CD14-positive monocyte (primary cell): ENCODE data around the gene RIPPLY3. TPM values are rescaled to one million over a fixed set of nuclear protein-coding genes. Genes with fewer than 3 reads are reported as not detected.

Experiments
- DNase-seq, 3 donors: peaks; one replicate each; pipeline ENCODE4 v3.0.0-alpha.2; 2011 to 2022
- H2AFZ ChIP-seq: 2 replicates; pipeline ENCODE4 v1.6.0; 2012; ENCODE audit warnings: mild to moderate bottlenecking, low read depth, low read length, inconsistent platforms; ENCODE audit not compliant: insufficient read depth, poor library complexity, severe bottlenecking
- H3K27ac ChIP-seq, 2 donors: 1 replicate in 1 of 2; 2 replicates in 1 of 2; pipeline ENCODE4 v1.5.1; 2012 to 2013; ENCODE audit warnings: low read length in 2 of 2, control low read depth in 1 of 2, inconsistent platforms in 1 of 2, low read depth in 1 of 2, mild to moderate bottlenecking in 1 of 2
- H3K27me3 ChIP-seq, 2 donors: one replicate each; pipeline versions ENCODE4 v1.6.0 to v1.6.1; 2011 to 2013; ENCODE audit warnings: low read length in 2 of 2; ENCODE audit not compliant: control insufficient read depth in 2 of 2, insufficient read depth in 2 of 2
- H3K36me3 ChIP-seq, 2 donors: replicated peaks in 1 of 2; 1 replicate in 1 of 2; 2 replicates in 1 of 2; pipeline versions ENCODE4 v1.5.1 to v1.6.1; 2012 to 2013; ENCODE audit warnings: low read length in 2 of 2, control low read depth in 1 of 2, inconsistent platforms in 1 of 2, mild to moderate bottlenecking in 1 of 2; ENCODE audit not compliant: insufficient read depth in 2 of 2, control insufficient read depth in 1 of 2
- H3K4me1 ChIP-seq, 2 donors: 1 replicate in 1 of 2; 2 replicates in 1 of 2; pipeline versions ENCODE4 v1.5.1 to v1.6.1; 2012 to 2013; ENCODE audit warnings: low read length in 2 of 2, control low read depth in 1 of 2, inconsistent platforms in 1 of 2, mild to moderate bottlenecking in 1 of 2, moderate library complexity in 1 of 2; ENCODE audit not compliant: insufficient read depth in 2 of 2, control insufficient read depth in 1 of 2
- H3K4me2 ChIP-seq: replicated peaks from 2 replicates; pipeline ENCODE3; 2012; ENCODE audit warnings: low read length, moderate library complexity, mild to moderate bottlenecking; ENCODE audit not compliant: poor library complexity, severe bottlenecking; ENCODE audit errors: extremely low read depth
- H3K4me3 ChIP-seq, 3 experiments: fragments of 200-600 bp in 1 of 3; sonication (generic) in 1 of 3; replicated peaks in 1 of 3; 1 replicate in 2 of 3; 2 replicates in 1 of 3; pipeline ENCODE4 v1.5.1; 2011 to 2013; ENCODE audit warnings: low read length in 3 of 3, mild to moderate bottlenecking in 3 of 3, control low read depth in 2 of 3, low read depth in 2 of 3, inconsistent platforms in 1 of 3, moderate library complexity in 1 of 3
- H3K79me2 ChIP-seq: 2 replicates; pipeline ENCODE4 v1.6.0; 2012; ENCODE audit warnings: mild to moderate bottlenecking, control low read depth, inconsistent platforms, low read length, moderate library complexity; ENCODE audit not compliant: insufficient read depth
- H3K9ac ChIP-seq: 2 replicates; pipeline ENCODE4 v1.6.0; 2017; ENCODE audit warnings: low read length, mild to moderate bottlenecking; ENCODE audit not compliant: insufficient read depth, poor library complexity, severe bottlenecking
- H3K9me3 ChIP-seq, 2 donors: replicated peaks in 1 of 2; 1 replicate in 1 of 2; 2 replicates in 1 of 2; pipeline versions ENCODE4 v1.5.1 to v1.6.1; 2012 to 2013; ENCODE audit warnings: low read length in 2 of 2, control low read depth in 1 of 2; ENCODE audit not compliant: control insufficient read depth in 1 of 2, insufficient read depth in 1 of 2
- H4K20me1 ChIP-seq: 2 replicates; pipeline ENCODE4 v1.6.0; 2012; ENCODE audit warnings: mild to moderate bottlenecking, low read length, control low read depth, moderate library complexity; ENCODE audit not compliant: insufficient read depth
- H3K27ac Mint-ChIP-seq, 7 donors: one replicate each; pipeline ENCODE4 v1.8.0; 2020; ENCODE audit warnings: mild to moderate bottlenecking in 7 of 7, mixed read lengths in 7 of 7, moderate library complexity in 6 of 7, inconsistent platforms in 2 of 7
- H3K27me3 Mint-ChIP-seq, 3 donors: one replicate each; pipeline ENCODE4 v1.8.0; 2021 to 2022; ENCODE audit warnings: low read depth in 3 of 3, mild to moderate bottlenecking in 3 of 3, mixed read lengths in 3 of 3, moderate library complexity in 3 of 3, inconsistent platforms in 1 of 3
- H3K36me3 Mint-ChIP-seq, 2 donors: one replicate each; pipeline ENCODE4 v1.8.0; 2020; ENCODE audit warnings: mixed read lengths in 2 of 2, inconsistent platforms in 1 of 2, mild to moderate bottlenecking in 1 of 2
- H3K4me1 Mint-ChIP-seq: one replicate; pipeline ENCODE4 v1.8.0; 2020; ENCODE audit warnings: mild to moderate bottlenecking, mixed read lengths
- H3K4me3 Mint-ChIP-seq, 2 donors: one replicate each; pipeline ENCODE4 v1.8.0; 2020; ENCODE audit warnings: mild to moderate bottlenecking in 2 of 2, mixed read lengths in 2 of 2, moderate library complexity in 1 of 2
- H3K9me3 Mint-ChIP-seq, 7 donors: one replicate each; pipeline ENCODE4 v1.8.0; 2020 to 2022; ENCODE audit warnings: mixed read lengths in 7 of 7, mild to moderate bottlenecking in 6 of 7, moderate library complexity in 6 of 7, inconsistent platforms in 2 of 7
- CTCF ChIP-seq: fragments of 200-600 bp; IDR thresholded peaks from one replicate; pipeline ENCODE4 v1.8.0; 2022; ENCODE audit warnings: antibody characterized with exemption, mild to moderate bottlenecking
- WGBS: methylation state at CpG from one replicate; pipeline ENCODE4 v1.1.5; 2013; ENCODE audit warnings: missing lambda C conversion rate; ENCODE audit not compliant: insufficient coverage; 5-methylcytosine and 5-hydroxymethylcytosine counted together
- intact Hi-C, 2 donors: fragments of 100-400 bp; cut with micrococcal nuclease; formaldehyde crosslinking; loops; one replicate each; pipeline versions ENCODE4 v1.15.0 to v1.15.1; 2023
- polyA plus RNA-seq, 3 donors: library from polyadenylated mRNA; depleted of rRNA in 1 of 3; unstranded in 2 of 3; stranded (reverse) in 1 of 3; fragments of 300-500 nt in 2 of 3; fragments of >200 nt in 1 of 3; fragmentation: Illumina TruSeq in 2 of 3; gene quantifications; 1 replicate in 2 of 3; 2 replicates in 1 of 3; pipeline ENCODE4 v1.2.3, GENCODE V29; 2012 to 2021

Gene RIPPLY3
- polyA plus RNA-seq, 3 donors: not detected

- Histone ChIP-seq H3K4me2 (no peak overlapping the region), H3K4me1 (no peaks in the 10 kb centered on the region), H4K20me1 (no peaks in the 10 kb centered on the region), H3K27ac (no peak overlapping the region), H3K9me3 (no peaks in the 10 kb centered on the region), H3K9ac (no peak overlapping the region), H3K79me2 (no peaks in the 10 kb centered on the region), H2AFZ (no peak overlapping the region), H3K36me3 (no peaks in the 10 kb centered on the region), H3K4me3 (no peak overlapping the region), H3K27me3 (no peaks in the 10 kb centered on the region)
- intact Hi-C loops: no loop called here
- H3K9me3 Mint-ChIP-seq: peaks cover 0 to 2% (median 0%) of the 10 kb centered on the region in 7 donors
- H3K36me3 Mint-ChIP-seq: no peaks in the 10 kb centered on the region
- DNase-seq: no peak
- H3K4me1 Mint-ChIP-seq: no peaks in the 10 kb centered on the region
- H3K27me3 Mint-ChIP-seq: peaks cover 0 to 7% (median 5%) of the 10 kb centered on the region in 3 donors
- 91% methylated on average over 9 of the region's 13 CpGs for WGBS
- H3K27ac Mint-ChIP-seq: no peak overlapping the region
- no peak for TF ChIP-seq CTCF
- no peak overlapping the region for H3K4me3 Mint-ChIP-seq
Observed at GRCh38 chr21:37017951-37018679, 11.6 kb downstream of the RIPPLY3 start.

GRCh38 chr21:37026499-37026898, 20.0 kb downstream of the RIPPLY3 start:
- 67% methylated on average over 3 of the region's 4 CpGs for WGBS
- H3K4me1 Mint-ChIP-seq: no peaks in the 10 kb centered on the region

More at GRCh38 chr21:37026499-37026898, 20.0 kb downstream of the RIPPLY3 start:
- Histone ChIP-seq H3K9ac (no peak overlapping the region), H3K27me3 (no peaks in the 10 kb centered on the region), H3K4me1 (no peaks in the 10 kb centered on the region), H3K4me2 (no peak overlapping the region), H3K36me3 (no peaks in the 10 kb centered on the region), H3K79me2 (no peaks in the 10 kb centered on the region), H4K20me1 (no peaks in the 10 kb centered on the region), H2AFZ (no peak overlapping the region), H3K27ac (no peak overlapping the region), H3K9me3 (no peaks in the 10 kb centered on the region), H3K4me3 (no peak overlapping the region)
- Mint-ChIP-seq H3K27ac (no peak overlapping the region), H3K36me3 (no peaks in the 10 kb centered on the region), H3K4me3 (no peak overlapping the region), H3K27me3 (peaks cover 2 to 3% (median 2%) of the 10 kb centered on the region in 3 donors), H3K9me3 (peaks cover 0 to 9% (median 2%) of the 10 kb centered on the region in 7 donors)
- DNase-seq: no peak
- intact Hi-C loops: no loop called here
- TF ChIP-seq CTCF: no peak
